ENCODE measurements around the gene MID1IP1.
A peak's percentile ranks its signal among the peaks of the same experiment; 100 is the strongest.

Gene MID1IP1

GRCh38 chrX:38811515-38812243, 10.4 kb downstream of the MID1IP1 start:
- peak; percentile 69 for FAIRE-seq

GRCh38 chrX:38816155-38816554, 14.9 kb downstream of the MID1IP1 start:
- DNase-seq (ENCODE audit: extremely low spot score, insufficient read length, low read depth) (no peak), FAIRE-seq (peak; percentile 12)

More at GRCh38 chrX:38811515-38812243, 10.4 kb downstream of the MID1IP1 start:
- DNase-seq (ENCODE audit: extremely low spot score, insufficient read length, low read depth) = no peak

GRCh38 chrX:38817004-38817703, 15.9 kb downstream of the MID1IP1 start:
- DNase-seq (ENCODE audit: extremely low spot score, insufficient read length, low read depth) = no peak
- peak; percentile 82 for FAIRE-seq

GRCh38 chrX:38819163-38819562, 17.9 kb downstream of the MID1IP1 start:
- no peak for DNase-seq (ENCODE audit: extremely low spot score, insufficient read length, low read depth)
- no peak for FAIRE-seq

- FAIRE-seq (no peak), DNase-seq (ENCODE audit: extremely low spot score, insufficient read length, low read depth) (no peak)
These were observed 18.4 kb downstream of the MID1IP1 start for GRCh38 chrX:38819709-38820108.

GRCh38 chrX:38820751-38821150, 19.5 kb downstream of the MID1IP1 start:
- no peak for FAIRE-seq
- DNase-seq (ENCODE audit: extremely low spot score, insufficient read length, low read depth) = no peak

GRCh38 chrX:38824176-38824575, 22.9 kb downstream of the MID1IP1 start:
- DNase-seq (ENCODE audit: extremely low spot score, insufficient read length, low read depth) (no peak), FAIRE-seq (no peak)

GRCh38 chrX:38831949-38832348, 30.7 kb downstream of the MID1IP1 start:
- no peak for FAIRE-seq
- DNase-seq (ENCODE audit: extremely low spot score, insufficient read length, low read depth) = no peak

- FAIRE-seq = no peak
These were observed 36.1 kb downstream of the MID1IP1 start for GRCh38 chrX:38837389-38837788.

GRCh38 chrX:38839277-38839676, 38.0 kb downstream of the MID1IP1 start:
- DNase-seq (ENCODE audit: extremely low spot score, insufficient read length, low read depth) (no peak), FAIRE-seq (no peak)

More at GRCh38 chrX:38837389-38837788, 36.1 kb downstream of the MID1IP1 start:
- no peak for DNase-seq (ENCODE audit: extremely low spot score, insufficient read length, low read depth)

- FAIRE-seq = peak; percentile 49
- no peak for DNase-seq (ENCODE audit: extremely low spot score, insufficient read length, low read depth)
These were observed 38.7 kb downstream of the MID1IP1 start for GRCh38 chrX:38839944-38840343.

GRCh38 chrX:38841750-38842149, 40.5 kb downstream of the MID1IP1 start:
- FAIRE-seq (peak; percentile 29), DNase-seq (ENCODE audit: extremely low spot score, insufficient read length, low read depth) (no peak)

- DNase-seq (ENCODE audit: extremely low spot score, insufficient read length, low read depth) = no peak
- no peak for FAIRE-seq
These were observed 44.2 kb downstream of the MID1IP1 start for GRCh38 chrX:38845426-38845825.

GRCh38 chrX:38847206-38847902, 46.1 kb downstream of the MID1IP1 start:
- no peak for DNase-seq (ENCODE audit: extremely low spot score, insufficient read length, low read depth)
- FAIRE-seq = no peak

GRCh38 chrX:38847903-38848230, 46.6 kb downstream of the MID1IP1 start:
- DNase-seq (ENCODE audit: extremely low spot score, insufficient read length, low read depth) = no peak
- no peak for FAIRE-seq

- no peak for FAIRE-seq
- no peak for DNase-seq (ENCODE audit: extremely low spot score, insufficient read length, low read depth)
These were observed 47.6 kb downstream of the MID1IP1 start for GRCh38 chrX:38848671-38849455.

GRCh38 chrX:38850807-38851544, 49.7 kb downstream of the MID1IP1 start:
- DNase-seq (ENCODE audit: extremely low spot score, insufficient read length, low read depth) = no peak
- FAIRE-seq = no peak

GRCh38 chrX:38854305-38854704, 53.0 kb downstream of the MID1IP1 start:
- FAIRE-seq (no peak), DNase-seq (ENCODE audit: extremely low spot score, insufficient read length, low read depth) (no peak)

All from GM18507 (cell line).